Retinal pigment epithelial cell (primary cell): ENCODE measurements around the gene C6orf15.

Experiments used
- DNase-seq: peaks from one replicate; pipeline ENCODE4 v3.0.0-alpha.2; 2010; ENCODE audit warnings: low read depth
- H3K4me3 ChIP-seq: 2 replicates; pipeline ENCODE4 v1.5.1; 2011; ENCODE audit warnings: mild to moderate bottlenecking, low read length, control low read depth, moderate library complexity
- CTCF ChIP-seq: conservative IDR thresholded peaks from 2 replicates; pipeline ENCODE4 v1.5.1; 2011; ENCODE audit warnings: low read depth, low read length, control low read depth, inconsistent platforms

C6orf15 gene

GRCh38 chr6:31103136-31103535 is 9.2 kb downstream of the C6orf15 start:
- no peak overlapping the region for H3K4me3 ChIP-seq
- TF ChIP-seq CTCF: no peak
- no peak for DNase-seq

GRCh38 chr6:31098449-31098938 is 13.9 kb downstream of the C6orf15 start:
- no peak for TF ChIP-seq CTCF
- no peak for DNase-seq
- H3K4me3 ChIP-seq: no peak overlapping the region

GRCh38 chr6:31096656-31097055 is 15.7 kb downstream of the C6orf15 start:
- H3K4me3 ChIP-seq: no peak overlapping the region
- no peak for TF ChIP-seq CTCF
- DNase-seq: peak; percentile 52

GRCh38 chr6:31096215-31096614 is 16.2 kb downstream of the C6orf15 start:
- no peak overlapping the region for H3K4me3 ChIP-seq
- no peak for TF ChIP-seq CTCF
- DNase-seq: no peak

GRCh38 chr6:31094389-31094881 is 17.9 kb downstream of the C6orf15 start:
- TF ChIP-seq CTCF: no peak
- H3K4me3 ChIP-seq: no peak overlapping the region
- DNase-seq: no peak

- DNase-seq: no peak
- H3K4me3 ChIP-seq: no peak overlapping the region
- no peak for TF ChIP-seq CTCF
Observed at GRCh38 chr6:31092769-31093505, 19.4 kb downstream of the C6orf15 start.

GRCh38 chr6:31092238-31092637 is 20.1 kb downstream of the C6orf15 start:
- H3K4me3 ChIP-seq: no peak overlapping the region
- DNase-seq: no peak
- TF ChIP-seq CTCF: no peak
